Adrenal gland (tissue), 5 donors: ENCODE data around the gene KIFC3.
"Not testable (repeated sequence)": the region's sequence is repeated elsewhere in the genome, so short reads cannot be mapped to it uniquely, and the experiment has no call there.

Source experiments
- POLR2A ChIP-seq, 2 donors: fragments of 450-650 bp; IDR thresholded peaks; one replicate each; pipeline ENCODE4 v1.6.1; 2017; ENCODE audit warnings: antibody characterized with exemption in 2 of 2, mild to moderate bottlenecking in 2 of 2, moderate library complexity in 1 of 2
- TF ChIP-seq, protein P1 (sequence below), 6 experiments: fragments of 450-650 bp in 4 of 6; fragments of 200-600 bp in 2 of 6; sonication (generic) in 1 of 6; IDR thresholded peaks; 1 replicate in 5 of 6; 2 replicates in 1 of 6; pipeline versions ENCODE4 v1.5.1 to v1.8.0; 2016 to 2021; ENCODE audit warnings: antibody characterized with exemption in 6 of 6, mild to moderate bottlenecking in 2 of 6, moderate library complexity in 1 of 6
- donor health status: DM: no; HTN: no; CAD: no.

DNA sequence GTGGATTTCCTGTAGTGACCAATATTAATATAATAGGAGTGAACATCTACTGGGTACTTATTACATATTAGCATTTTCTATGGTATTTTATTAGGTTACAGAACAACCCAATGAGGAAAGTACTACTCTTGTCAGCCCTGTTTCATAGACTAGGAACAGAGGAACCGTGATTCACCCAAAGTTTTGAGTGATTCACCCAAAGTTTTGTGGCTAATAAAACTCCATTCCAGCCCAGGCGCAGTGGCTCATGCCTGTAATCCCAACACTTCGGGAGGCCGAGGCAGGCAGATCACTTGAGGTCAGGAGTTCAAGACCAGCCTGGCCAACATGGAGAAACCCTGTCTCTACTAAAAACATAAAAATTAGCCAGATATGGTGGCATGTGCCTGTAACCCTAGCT lies 33.1 kb upstream of the KIFC3 start:
- TF ChIP-seq, protein P1, sequence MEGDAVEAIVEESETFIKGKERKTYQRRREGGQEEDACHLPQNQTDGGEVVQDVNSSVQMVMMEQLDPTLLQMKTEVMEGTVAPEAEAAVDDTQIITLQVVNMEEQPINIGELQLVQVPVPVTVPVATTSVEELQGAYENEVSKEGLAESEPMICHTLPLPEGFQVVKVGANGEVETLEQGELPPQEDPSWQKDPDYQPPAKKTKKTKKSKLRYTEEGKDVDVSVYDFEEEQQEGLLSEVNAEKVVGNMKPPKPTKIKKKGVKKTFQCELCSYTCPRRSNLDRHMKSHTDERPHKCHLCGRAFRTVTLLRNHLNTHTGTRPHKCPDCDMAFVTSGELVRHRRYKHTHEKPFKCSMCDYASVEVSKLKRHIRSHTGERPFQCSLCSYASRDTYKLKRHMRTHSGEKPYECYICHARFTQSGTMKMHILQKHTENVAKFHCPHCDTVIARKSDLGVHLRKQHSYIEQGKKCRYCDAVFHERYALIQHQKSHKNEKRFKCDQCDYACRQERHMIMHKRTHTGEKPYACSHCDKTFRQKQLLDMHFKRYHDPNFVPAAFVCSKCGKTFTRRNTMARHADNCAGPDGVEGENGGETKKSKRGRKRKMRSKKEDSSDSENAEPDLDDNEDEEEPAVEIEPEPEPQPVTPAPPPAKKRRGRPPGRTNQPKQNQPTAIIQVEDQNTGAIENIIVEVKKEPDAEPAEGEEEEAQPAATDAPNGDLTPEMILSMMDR (IDR thresholded peaks at IDR 0.05), result not testable (repeated sequence)
- TF ChIP-seq POLR2A (IDR thresholded peaks at IDR 0.05), result not testable (repeated sequence)
